ENCODE measurements around the gene TEX28. TPM values are rescaled to one million over a fixed set of nuclear protein-coding genes. Genes with fewer than 3 reads are reported as not detected.
"Not testable (repeated sequence)": the region's sequence is repeated elsewhere in the genome, so short reads cannot be mapped to it uniquely, and the experiment has no call there.

Gene TEX28
- total RNA-seq, 5 donors from 2014 or later (not counting 1 experiment from before 2014, with no cell fraction given): not detected

DNA sequence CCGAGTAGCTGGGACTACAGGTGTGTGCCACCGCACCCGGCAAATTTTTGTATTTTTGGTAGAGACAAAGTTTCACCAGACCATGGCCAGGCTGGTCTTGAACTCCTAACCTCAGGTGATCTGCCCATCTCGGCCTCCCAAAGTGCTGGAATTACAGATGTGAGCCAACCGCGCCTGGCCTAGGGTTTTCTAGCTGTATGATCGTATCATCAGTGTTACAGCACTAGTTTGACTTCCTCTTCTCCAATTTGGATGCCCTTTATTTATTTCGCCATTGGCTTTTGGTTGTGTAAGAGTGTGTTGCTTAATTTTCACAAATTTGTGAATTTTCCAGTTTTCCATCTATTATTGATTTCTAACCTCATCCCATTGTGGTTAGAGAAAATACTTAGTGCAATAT lies 5.9 kb upstream of the TEX28 start:
- ChIA-PET POLR2A (no interaction called here), CTCF (no interaction called here)
- Histone ChIP-seq H3K27ac (ENCODE audit: low read length) (no peak overlapping the region), H3K4me1 (ENCODE audit: control insufficient read depth in 1 of 2, extremely low read depth in 1 of 2, insufficient read depth in 2 of 2, low read length in 2 of 2) (no peaks in the 10 kb centered on the region), H3K27me3 (replicated peaks in 1 of 2; ENCODE audit: control insufficient read depth in 2 of 2, extremely low read depth in 1 of 2, insufficient read depth in 2 of 2, low read length in 1 of 2) (no peaks in the 10 kb centered on the region), H3K4me3 (ENCODE audit: control insufficient read depth in 1 of 2, extremely low read depth in 1 of 2, low read length in 1 of 2) (no peak overlapping the region), H3K36me3 (ENCODE audit: control insufficient read depth in 2 of 2, extremely low read depth in 1 of 2, insufficient read depth in 1 of 2, low read length in 1 of 2) (no peaks in the 10 kb centered on the region), H3K9me3 (no peaks in the 10 kb centered on the region)
- Mint-ChIP-seq H3K36me3 (no peaks in the 10 kb centered on the region), H3K4me1 (peaks cover 0 to 14% (median 1%) of the 10 kb centered on the region in 3 donors), H3K9me3 (no peaks in the 10 kb centered on the region), H3K4me3 (no peak overlapping the region), H3K27ac (no peak overlapping the region), H3K27me3 (peaks cover 0 to 7% of the 10 kb centered on the region in 2 donors)
- WGBS (ENCODE audit: insufficient coverage): no CpG with 5 or more reads among the region's 8 CpGs
- ATAC-seq (replicated peaks in 1 of 4) (no peak), DNase-seq (no peak)

DNA sequence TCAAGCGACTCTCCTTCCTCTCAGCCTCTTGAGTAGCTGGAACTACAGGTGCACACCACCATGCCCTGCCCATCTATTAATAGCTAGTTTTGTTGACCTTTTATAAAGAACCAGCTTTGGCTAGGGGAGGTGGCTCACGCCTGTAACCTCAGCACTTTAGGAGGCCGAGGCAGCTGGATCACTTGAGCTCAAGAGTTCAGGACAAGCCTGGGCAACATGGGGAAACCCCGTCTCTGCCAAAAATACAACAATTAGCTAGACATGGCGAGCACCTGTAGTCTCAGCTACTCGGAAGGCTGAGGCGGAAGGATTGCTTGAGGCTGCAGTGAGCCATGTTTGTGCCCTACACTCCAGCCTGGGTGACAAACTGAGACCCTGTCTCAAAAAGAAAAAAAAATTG lies 3.4 kb upstream of the TEX28 start:
- Histone ChIP-seq H3K27ac (ENCODE audit: low read length) (no peak overlapping the region), H3K36me3 (ENCODE audit: control insufficient read depth in 2 of 2, extremely low read depth in 1 of 2, insufficient read depth in 1 of 2, low read length in 1 of 2) (no peaks in the 10 kb centered on the region), H3K4me1 (ENCODE audit: control insufficient read depth in 1 of 2, extremely low read depth in 1 of 2, insufficient read depth in 2 of 2, low read length in 2 of 2) (no peaks in the 10 kb centered on the region), H3K27me3 (replicated peaks in 1 of 2; ENCODE audit: control insufficient read depth in 2 of 2, extremely low read depth in 1 of 2, insufficient read depth in 2 of 2, low read length in 1 of 2) (no peaks in the 10 kb centered on the region), H3K4me3 (ENCODE audit: control insufficient read depth in 1 of 2, extremely low read depth in 1 of 2, low read length in 1 of 2) (no peak overlapping the region), H3K9me3 (no peaks in the 10 kb centered on the region)
- Mint-ChIP-seq H3K27ac (peak overlapping the region in 1 of 2 donors; percentile 24), H3K4me1 (peaks cover 0 to 9% (median 1%) of the 10 kb centered on the region in 3 donors), H3K36me3 (no peaks in the 10 kb centered on the region), H3K27me3 (peaks cover 0 to 4% of the 10 kb centered on the region in 2 donors), H3K9me3 (no peaks in the 10 kb centered on the region), H3K4me3 (no peak overlapping the region)
- ChIA-PET CTCF (no interaction called here), POLR2A (no interaction called here)
- DNase-seq: no peak
- no peak for ATAC-seq (replicated peaks in 1 of 4)
- no CpG with 5 or more reads among the region's 7 CpGs for WGBS (ENCODE audit: insufficient coverage)

DNA sequence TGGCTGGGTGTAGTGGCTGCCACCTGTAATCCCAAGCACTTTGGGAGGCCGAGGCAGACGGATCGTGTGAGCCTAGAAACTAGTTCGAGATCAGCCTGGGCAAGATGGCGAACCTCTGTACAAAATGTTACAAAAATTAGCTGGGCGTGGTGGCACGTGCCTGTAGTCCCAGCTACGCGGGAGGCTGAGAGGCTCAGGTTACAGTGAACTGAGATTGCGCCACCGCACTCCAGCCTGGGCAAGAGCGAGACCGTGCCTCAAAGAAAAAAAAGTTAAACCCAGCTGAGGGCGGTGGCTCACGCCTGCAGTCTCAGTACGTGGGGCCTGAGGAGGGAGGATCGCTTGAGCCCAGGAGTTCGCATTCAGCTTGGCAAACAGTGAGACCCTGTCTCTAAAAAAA lies 1.8 kb upstream of the TEX28 start:
- H3K27ac ChIP-seq (ENCODE audit: low read length): no peak overlapping the region
- ATAC-seq (replicated peaks in 1 of 4) (no peak), DNase-seq (no peak)
- Mint-ChIP-seq H3K27me3 (peaks cover 0 to 4% of the 10 kb centered on the region in 2 donors), H3K9me3 (no peaks in the 10 kb centered on the region), H3K27ac (no peak overlapping the region), H3K4me1 (peaks cover 0 to 9% (median 1%) of the 10 kb centered on the region in 3 donors), H3K36me3 (no peaks in the 10 kb centered on the region), H3K4me3 (no peak overlapping the region)
- ChIA-PET POLR2A (no interaction called here), CTCF (no interaction called here)
- 89% methylated on average over 14 of the region's 18 CpGs for WGBS (ENCODE audit: insufficient coverage)
- no peaks in the 10 kb centered on the region for H3K36me3 ChIP-seq (ENCODE audit: control insufficient read depth in 2 of 2, extremely low read depth in 1 of 2, insufficient read depth in 1 of 2, low read length in 1 of 2)
- H3K9me3 ChIP-seq: no peaks in the 10 kb centered on the region
- no peaks in the 10 kb centered on the region for H3K4me1 ChIP-seq (ENCODE audit: control insufficient read depth in 1 of 2, extremely low read depth in 1 of 2, insufficient read depth in 2 of 2, low read length in 2 of 2)
- no peaks in the 10 kb centered on the region for H3K27me3 ChIP-seq (replicated peaks in 1 of 2; ENCODE audit: control insufficient read depth in 2 of 2, extremely low read depth in 1 of 2, insufficient read depth in 2 of 2, low read length in 1 of 2)
- no peak overlapping the region for H3K4me3 ChIP-seq (ENCODE audit: control insufficient read depth in 1 of 2, extremely low read depth in 1 of 2, low read length in 1 of 2)

DNA sequence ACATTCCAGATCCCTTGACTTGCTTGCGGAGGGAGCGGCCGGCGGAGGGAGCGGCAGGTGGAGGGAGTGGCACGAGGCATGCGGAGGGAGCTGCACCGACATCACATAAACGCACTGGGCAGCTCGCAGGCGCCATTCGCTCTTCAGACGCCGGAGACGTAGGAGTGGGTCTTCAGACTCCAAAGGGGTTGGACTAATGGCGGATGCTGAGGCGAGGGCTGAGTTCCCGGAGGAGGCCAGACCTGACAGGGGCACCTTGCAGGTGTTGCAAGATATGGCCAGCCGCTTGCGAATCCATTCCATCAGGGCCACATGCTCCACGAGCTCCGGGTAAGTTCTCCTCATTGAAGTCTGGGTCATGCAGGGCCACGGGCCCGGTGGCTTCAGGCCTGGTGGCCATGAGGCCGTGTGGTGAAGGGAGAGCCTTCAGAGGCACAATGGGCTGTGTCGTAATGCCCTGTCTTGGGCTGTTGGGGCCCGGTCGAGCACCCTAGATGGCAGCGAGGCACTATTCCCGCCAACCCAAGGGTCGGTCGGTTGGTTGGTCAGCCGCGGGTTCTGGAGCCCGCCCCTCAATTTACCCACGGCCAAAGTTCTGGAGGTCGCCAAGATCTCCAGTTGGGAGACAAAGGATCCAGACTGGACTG lies 863 bp upstream of the TEX28 start, which contains the start of gene TKTL1:
TKTL1 (plus strand) TSS at position 132 of the 647 bp plus-strand sequence; CDS start at position 197, 65 bp downstream.
- H3K27me3 ChIP-seq (replicated peaks in 1 of 2; ENCODE audit: control insufficient read depth in 2 of 2, extremely low read depth in 1 of 2, insufficient read depth in 2 of 2, low read length in 1 of 2): no peaks in the 10 kb centered on the region
- ATAC-seq (replicated peaks in 1 of 4) (no peak), DNase-seq (no peak)
- Mint-ChIP-seq H3K27me3 (peaks cover 0 to 4% of the 10 kb centered on the region in 2 donors), H3K4me1 (peaks cover 0 to 9% (median 1%) of the 10 kb centered on the region in 3 donors), H3K9me3 (no peaks in the 10 kb centered on the region), H3K4me3 (no peak within 1 kb of the TSS), H3K27ac (no peak within 1 kb of the TSS), H3K36me3 (no peaks in the 10 kb centered on the region)
- CTCF ChIA-PET: interaction anchor here in 1 of 2 donors (0.6 kb wide), 1 partner anchor 458 kb away, joined by 3 read pairs; no protein-coding TSS in a partner anchor
- H3K4me3 ChIP-seq (ENCODE audit: control insufficient read depth in 1 of 2, extremely low read depth in 1 of 2, low read length in 1 of 2): no peak within 1 kb of the TSS
- H3K4me1 ChIP-seq (ENCODE audit: control insufficient read depth in 1 of 2, extremely low read depth in 1 of 2, insufficient read depth in 2 of 2, low read length in 2 of 2): no peaks in the 10 kb centered on the region
- no peaks in the 10 kb centered on the region for H3K9me3 ChIP-seq
- POLR2A ChIA-PET: no interaction called here
- H3K36me3 ChIP-seq (ENCODE audit: control insufficient read depth in 2 of 2, extremely low read depth in 1 of 2, insufficient read depth in 1 of 2, low read length in 1 of 2): no peaks in the 10 kb centered on the region
- WGBS (ENCODE audit: insufficient coverage): 99% methylated on average over 16 of the region's 37 CpGs
- H3K27ac ChIP-seq (ENCODE audit: low read length): no peak within 1 kb of the TSS

DNA sequence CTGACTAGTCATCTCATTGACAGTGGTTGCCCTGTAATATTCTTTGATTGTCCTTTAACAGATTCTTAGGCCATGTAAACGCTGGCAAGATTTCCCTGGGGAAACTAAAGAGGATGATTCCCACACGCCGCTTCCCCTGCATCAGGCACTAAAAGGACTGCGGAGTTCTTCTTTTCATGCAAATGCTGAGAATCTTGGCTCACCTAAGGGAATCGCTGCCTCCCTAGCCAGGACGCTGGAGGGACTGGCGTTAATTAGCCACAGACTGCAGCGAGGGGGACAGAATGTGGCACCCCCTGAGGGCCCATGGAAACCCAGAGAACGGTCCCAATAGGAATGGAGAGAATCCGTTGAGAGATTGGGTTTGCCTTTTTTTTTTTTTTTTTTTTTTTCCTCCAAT lies 8.5 kb downstream of the TEX28 start:
- DNase-seq; H3K4me3 Mint-ChIP-seq; H3K4me1 Mint-ChIP-seq; H3K9me3 ChIP-seq; ATAC-seq (replicated peaks in 1 of 4); H3K36me3 ChIP-seq (ENCODE audit: control insufficient read depth in 2 of 2, extremely low read depth in 1 of 2, insufficient read depth in 1 of 2, low read length in 1 of 2); H3K27me3 ChIP-seq (replicated peaks in 1 of 2; ENCODE audit: control insufficient read depth in 2 of 2, extremely low read depth in 1 of 2, insufficient read depth in 2 of 2, low read length in 1 of 2); H3K4me3 ChIP-seq (ENCODE audit: control insufficient read depth in 1 of 2, extremely low read depth in 1 of 2, low read length in 1 of 2); CTCF ChIA-PET; H3K36me3 Mint-ChIP-seq; H3K27me3 Mint-ChIP-seq; H3K9me3 Mint-ChIP-seq; POLR2A ChIA-PET; H3K27ac Mint-ChIP-seq; H3K4me1 ChIP-seq (ENCODE audit: control insufficient read depth in 1 of 2, extremely low read depth in 1 of 2, insufficient read depth in 2 of 2, low read length in 2 of 2); H3K27ac ChIP-seq (ENCODE audit: low read length): not testable (repeated sequence)
- no CpG with 5 or more reads among the region's 10 CpGs for WGBS (ENCODE audit: insufficient coverage)

DNA sequence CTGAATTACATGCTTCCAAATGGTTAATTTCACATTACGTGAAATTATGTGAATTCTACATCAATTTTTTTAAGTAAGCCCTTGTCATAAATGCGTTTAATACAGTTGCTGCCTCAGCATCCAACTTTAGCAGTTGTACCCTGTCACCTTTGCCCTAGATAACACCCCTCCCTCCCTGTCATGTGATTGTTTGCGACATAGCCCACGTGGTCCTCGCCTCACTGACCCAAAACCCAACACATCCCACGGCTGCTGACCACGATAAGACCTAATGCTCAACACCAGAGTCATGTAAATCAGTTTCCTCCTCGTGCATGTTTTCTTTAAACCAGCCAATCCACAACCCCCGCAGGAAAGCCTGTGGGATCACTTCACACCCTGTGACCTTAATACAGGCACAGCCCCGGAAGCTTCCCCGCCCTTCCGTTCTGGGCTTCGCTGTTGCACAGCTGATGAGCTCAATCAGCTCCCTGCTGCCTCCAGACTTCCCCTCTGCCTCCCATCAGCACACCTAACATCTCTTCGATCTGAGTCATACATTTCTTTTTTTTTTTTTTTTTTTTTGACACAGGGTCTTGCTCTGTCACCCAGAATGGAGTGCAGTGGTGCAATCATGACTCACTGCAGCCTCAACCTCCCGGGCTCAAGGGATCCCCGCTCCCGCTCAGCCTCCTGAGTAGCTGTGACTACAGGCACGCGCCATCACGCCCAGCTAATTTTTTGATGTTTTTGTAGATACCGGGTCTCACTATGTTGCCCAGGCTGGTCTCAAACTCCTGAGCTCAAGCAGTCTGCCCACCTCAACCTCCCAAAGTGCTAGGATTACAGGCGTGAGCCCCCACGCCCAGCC lies 10.2 kb downstream of the TEX28 start:
- H3K4me1 ChIP-seq (ENCODE audit: control insufficient read depth in 1 of 2, extremely low read depth in 1 of 2, insufficient read depth in 2 of 2, low read length in 2 of 2); H3K27ac Mint-ChIP-seq; H3K4me3 Mint-ChIP-seq; H3K9me3 ChIP-seq; POLR2A ChIA-PET; CTCF ChIA-PET; H3K9me3 Mint-ChIP-seq; H3K27ac ChIP-seq (ENCODE audit: low read length); H3K4me1 Mint-ChIP-seq; H3K36me3 ChIP-seq (ENCODE audit: control insufficient read depth in 2 of 2, extremely low read depth in 1 of 2, insufficient read depth in 1 of 2, low read length in 1 of 2); H3K27me3 Mint-ChIP-seq; H3K27me3 ChIP-seq (replicated peaks in 1 of 2; ENCODE audit: control insufficient read depth in 2 of 2, extremely low read depth in 1 of 2, insufficient read depth in 2 of 2, low read length in 1 of 2); H3K36me3 Mint-ChIP-seq; H3K4me3 ChIP-seq (ENCODE audit: control insufficient read depth in 1 of 2, extremely low read depth in 1 of 2, low read length in 1 of 2); DNase-seq: not testable (repeated sequence)
- ATAC-seq (replicated peaks in 1 of 4): peak; percentile 96 to 99 (median 97)
- WGBS (ENCODE audit: insufficient coverage): no CpG with 5 or more reads among the region's 23 CpGs
